IMR-90 (cell line): Measurements from ENCODE around the gene TSPAN4. TPM values are rescaled to one million over a fixed set of nuclear protein-coding genes. Genes with fewer than 3 reads are reported as not detected.

Experiments
- ATAC-seq: fragments of 200-7000 bp; cut with Tn5 transposase; 2 replicates; pipeline ENCODE4 v1.9.1; 2020; ENCODE audit warnings: low read depth, mild to moderate bottlenecking, moderate library complexity
- BruUV-seq: library from RNA; stranded (reverse); fragments of 400-500 nt; replicated peaks from 2 replicates; lab custom pipeline; 2021; lab: Mats Ljungman, UMichigan
- CTCF ChIA-PET: fragments of 300-600 bp; formaldehyde crosslinking; extraction: SDS; loops from one replicate; lab custom pipeline; 2021; ENCODE audit warnings: antibody characterized with exemption; lab: Yijun Ruan, JAX
- POLR2A ChIA-PET: fragments of 300-600 bp; sonication (Branson Sonifier 250); formaldehyde crosslinking; loops from one replicate; lab custom pipeline; 2022; ENCODE audit warnings: antibody characterized with exemption; ENCODE audit not compliant: unreplicated experiment; lab: Charles Lee
- DNase-seq: peaks from one replicate; pipeline ENCODE4 v3.0.0; 2013
- H2AFZ ChIP-seq: replicated peaks from 2 replicates; pipeline ENCODE3; 2013; ENCODE audit warnings: low read length, mild to moderate bottlenecking; ENCODE audit not compliant: poor library complexity
- H2AK5ac ChIP-seq: 2 replicates; pipeline ENCODE4 v1.6.1; 2013; ENCODE audit warnings: low read depth, low read length, inconsistent platforms
- H2AK9ac ChIP-seq: replicated peaks from 2 replicates; pipeline ENCODE3; 2013; ENCODE audit warnings: mild to moderate bottlenecking, low read depth, low read length, moderate library complexity; ENCODE audit not compliant: poor library complexity
- H2BK120ac ChIP-seq: 2 replicates; pipeline ENCODE4 v1.6.1; 2013; ENCODE audit warnings: low read depth, low read length, inconsistent platforms
- H2BK15ac ChIP-seq: 3 replicates; pipeline ENCODE4 v1.6.1; 2013; ENCODE audit warnings: low read depth, low read length, inconsistent platforms
- H2BK20ac ChIP-seq: 2 replicates; pipeline ENCODE4 v1.6.1; 2013; ENCODE audit warnings: low read depth, mild to moderate bottlenecking, inconsistent platforms, low read length, moderate library complexity
- H2BK5ac ChIP-seq: 2 replicates; pipeline ENCODE4 v1.6.1; 2013; ENCODE audit warnings: mild to moderate bottlenecking, low read depth, low read length, inconsistent platforms; ENCODE audit not compliant: poor library complexity, severe bottlenecking
- H3K14ac ChIP-seq: replicated peaks from 2 replicates; pipeline ENCODE4 v1.6.1; 2013; ENCODE audit warnings: low read depth, low read length, inconsistent platforms
- H3K18ac ChIP-seq: 2 replicates; pipeline ENCODE4 v1.6.1; 2013; ENCODE audit warnings: low read depth, low read length, control low read depth
- H3K23ac ChIP-seq: 2 replicates; pipeline ENCODE4 v1.6.1; 2013; ENCODE audit warnings: low read depth, low read length, inconsistent platforms
- H3K27ac ChIP-seq: 2 replicates; pipeline ENCODE4 v1.5.1; 2013; ENCODE audit warnings: mild to moderate bottlenecking, control low read depth, low read length; ENCODE audit not compliant: insufficient read depth
- H3K27me3 ChIP-seq: 2 replicates; pipeline ENCODE4 v1.6.1; 2013; ENCODE audit warnings: low read length; ENCODE audit not compliant: control insufficient read depth, insufficient read depth
- H3K36me3 ChIP-seq: 2 replicates; pipeline ENCODE4 v1.6.1; 2013; ENCODE audit warnings: low read length, mixed read lengths; ENCODE audit not compliant: control insufficient read depth, insufficient read depth
- H3K4ac ChIP-seq: 2 replicates; pipeline ENCODE4 v1.6.1; 2013; ENCODE audit warnings: low read depth, low read length, inconsistent platforms
- H3K4me1 ChIP-seq: 2 replicates; pipeline ENCODE4 v1.6.1; 2013; ENCODE audit warnings: low read length, mixed read lengths; ENCODE audit not compliant: control insufficient read depth, insufficient read depth
- H3K4me2 ChIP-seq: 2 replicates; pipeline ENCODE4 v1.6.1; 2013; ENCODE audit warnings: low read depth, mild to moderate bottlenecking, control low read depth, low read length, moderate library complexity
- H3K4me3 ChIP-seq: 2 replicates; pipeline ENCODE4 v1.5.1; 2013; ENCODE audit warnings: low read depth, mild to moderate bottlenecking, control low read depth, low read length, moderate library complexity; ENCODE audit not compliant: insufficient read depth
- H3K56ac ChIP-seq: 2 replicates; pipeline ENCODE4 v1.6.1; 2013; ENCODE audit warnings: low read length, inconsistent platforms; ENCODE audit not compliant: insufficient read depth; ENCODE audit errors: extremely low read depth
- H3K79me1 ChIP-seq, 2 experiments: 2 replicates each; pipeline ENCODE4 v1.6.1; 2013; ENCODE audit warnings: low read length in 2 of 2, inconsistent platforms in 1 of 2, low read depth in 1 of 2
- H3K9ac ChIP-seq: 2 replicates; pipeline ENCODE4 v1.6.1; 2013; ENCODE audit warnings: low read depth, low read length, control low read depth
- H3K9me1 ChIP-seq: 2 replicates; pipeline ENCODE4 v1.6.1; 2013; ENCODE audit warnings: low read length, inconsistent platforms; ENCODE audit not compliant: insufficient read depth
- H3K9me3 ChIP-seq: 2 replicates; pipeline ENCODE4 v1.6.1; 2013; ENCODE audit warnings: low read length; ENCODE audit not compliant: control insufficient read depth, insufficient read depth
- H4K20me1 ChIP-seq: 2 replicates; pipeline ENCODE4 v1.6.1; 2013; ENCODE audit warnings: low read length, inconsistent platforms; ENCODE audit not compliant: insufficient read depth
- H4K5ac ChIP-seq: 2 replicates; pipeline ENCODE4 v1.6.1; 2013; ENCODE audit warnings: mild to moderate bottlenecking, low read depth, low read length, control low read depth
- H4K8ac ChIP-seq, 2 experiments: 2 replicates each; pipeline ENCODE4 v1.6.1; 2013; ENCODE audit warnings: low read depth in 2 of 2, low read length in 2 of 2, control low read depth in 1 of 2, inconsistent platforms in 1 of 2
- H4K91ac ChIP-seq: 2 replicates; pipeline ENCODE4 v1.6.1; 2013; ENCODE audit warnings: low read depth, low read length, inconsistent platforms; ENCODE audit not compliant: insufficient read depth
- BHLHE40 ChIP-seq: fragments of 150-350 bp; IDR thresholded peaks from 2 replicates; pipeline ENCODE4 v1.6.1; 2016; ENCODE audit warnings: mild to moderate bottlenecking, low read depth, low read length
- CEBPB ChIP-seq: IDR thresholded peaks from 2 replicates; pipeline ENCODE4 v1.6.1; 2012; ENCODE audit warnings: low read depth, low read length, improper control_type of control experiment
- CTCF ChIP-seq: conservative IDR thresholded peaks from 2 replicates; pipeline ENCODE4 v1.5.1; 2012; ENCODE audit warnings: mild to moderate bottlenecking, low read depth, low read length, improper control_type of control experiment
- MXI1 ChIP-seq: IDR thresholded peaks from 2 replicates; pipeline ENCODE4 v1.6.1; 2012; ENCODE audit warnings: low read depth, mild to moderate bottlenecking, low read length, moderate library complexity, borderline replicate concordance
- RAD21 ChIP-seq: IDR thresholded peaks from 2 replicates; pipeline ENCODE4 v1.6.1; 2012; ENCODE audit warnings: low read length, improper control_type of control experiment
- RCOR1 ChIP-seq: IDR thresholded peaks from 2 replicates; pipeline ENCODE4 v1.6.1; 2012; ENCODE audit warnings: mild to moderate bottlenecking, low read length, improper control_type of control experiment; ENCODE audit not compliant: insufficient replicate concordance
- WGBS, 2 experiments: methylation state at CpG; one replicate each; pipeline versions ENCODE4 v1.1.5 to v1.1.7; 2013; ENCODE audit warnings: missing lambda C conversion rate in 2 of 2; ENCODE audit not compliant: insufficient read length in 1 of 2; ENCODE audit errors: extremely low coverage in 2 of 2; 5-methylcytosine and 5-hydroxymethylcytosine counted together
- dilution Hi-C: fragments of 300-500 bp; cut with HindIII; formaldehyde crosslinking; loops from one replicate; pipeline ENCODE4 v1.14.3; 2018; ENCODE audit warnings: low sequenced_read_pairs; ENCODE audit not compliant: unreplicated experiment
- in situ Hi-C: fragments of 300-500 bp; cut with MboI; formaldehyde crosslinking; loops from 3 replicates; pipeline ENCODE4 v1.14.3; 2019; ENCODE audit warnings: low sequenced_read_pairs, inconsistent platforms, mixed read lengths
- intact Hi-C: fragments of 100-400 bp; cut with micrococcal nuclease; formaldehyde crosslinking; loops from 2 replicates; pipeline ENCODE4 v1.10.0; 2022
- polyA plus RNA-seq, 3 experiments: library from polyadenylated mRNA; depleted of rRNA; stranded (reverse); fragments of >200 nt; gene quantifications; 2 replicates each; pipeline ENCODE4 v1.2.3, GENCODE V29; 2012; ENCODE audit warnings: low replicate concordance in 1 of 3
- total RNA-seq: library from RNA; depleted of rRNA; stranded (reverse); fragments of >200 nt; gene quantifications from 2 replicates; pipeline ENCODE4 v1.2.3, GENCODE V29; 2012
- TF ChIP-seq, protein P1 (sequence below): fragments of 150-350 bp; IDR thresholded peaks from 2 replicates; pipeline ENCODE4 v1.6.1; 2017; ENCODE audit warnings: mild to moderate bottlenecking, antibody characterized with exemption, low read length, low read depth
- TF ChIP-seq, protein P2 (sequence below): fragments of 150-350 bp; IDR thresholded peaks from 2 replicates; pipeline ENCODE4 v1.6.1; 2016; ENCODE audit warnings: low read depth, mild to moderate bottlenecking, low read length, moderate library complexity, borderline replicate concordance

The TSPAN4 gene
- total and polyA plus RNA-seq, 2 of the 4 experiments (the other 2 are of a cell fraction), result 161 to 293 TPM

- dilution Hi-C loops (no loop called here), in situ Hi-C loops (no loop called here), intact Hi-C loops (no loop called here)
- peaks cover 20% of the 10 kb centered on the region for H3K4me1 ChIP-seq
- no peak overlapping the region for H3K4me3 ChIP-seq
- no peak overlapping the region for H4K8ac ChIP-seq
- H3K23ac ChIP-seq, result no peak overlapping the region
- TF ChIP-seq BHLHE40 (no peak), RCOR1 (no peak), CTCF (no peak), RAD21 (no peak), CEBPB (no peak), MXI1 (no peak)
- TF ChIP-seq, protein P1, sequence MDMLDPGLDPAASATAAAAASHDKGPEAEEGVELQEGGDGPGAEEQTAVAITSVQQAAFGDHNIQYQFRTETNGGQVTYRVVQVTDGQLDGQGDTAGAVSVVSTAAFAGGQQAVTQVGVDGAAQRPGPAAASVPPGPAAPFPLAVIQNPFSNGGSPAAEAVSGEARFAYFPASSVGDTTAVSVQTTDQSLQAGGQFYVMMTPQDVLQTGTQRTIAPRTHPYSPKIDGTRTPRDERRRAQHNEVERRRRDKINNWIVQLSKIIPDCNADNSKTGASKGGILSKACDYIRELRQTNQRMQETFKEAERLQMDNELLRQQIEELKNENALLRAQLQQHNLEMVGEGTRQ, result no peak
- TF ChIP-seq, protein P2, sequence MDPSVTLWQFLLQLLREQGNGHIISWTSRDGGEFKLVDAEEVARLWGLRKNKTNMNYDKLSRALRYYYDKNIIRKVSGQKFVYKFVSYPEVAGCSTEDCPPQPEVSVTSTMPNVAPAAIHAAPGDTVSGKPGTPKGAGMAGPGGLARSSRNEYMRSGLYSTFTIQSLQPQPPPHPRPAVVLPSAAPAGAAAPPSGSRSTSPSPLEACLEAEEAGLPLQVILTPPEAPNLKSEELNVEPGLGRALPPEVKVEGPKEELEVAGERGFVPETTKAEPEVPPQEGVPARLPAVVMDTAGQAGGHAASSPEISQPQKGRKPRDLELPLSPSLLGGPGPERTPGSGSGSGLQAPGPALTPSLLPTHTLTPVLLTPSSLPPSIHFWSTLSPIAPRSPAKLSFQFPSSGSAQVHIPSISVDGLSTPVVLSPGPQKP, result no peak
- peaks cover 18 to 87% of the 10 kb centered on the region in 2 experiments for H3K79me1 ChIP-seq
- CTCF ChIA-PET, result no interaction called here
- no peak for DNase-seq
- no peak overlapping the region for H3K56ac ChIP-seq
- WGBS, 2 experiments, result 89% methylated on average over 5 of the region's 7 CpGs; no CpG with 5 or more reads in 1 of the 2 experiments
- no TSS peak for BruUV-seq
- H3K9me3 ChIP-seq, result no peaks in the 10 kb centered on the region
- no peak overlapping the region for H4K5ac ChIP-seq
- peaks cover 80% of the 10 kb centered on the region for H4K20me1 ChIP-seq
- no peak overlapping the region for H2BK120ac ChIP-seq
- no peaks in the 10 kb centered on the region for H3K9me1 ChIP-seq
- H2AK9ac ChIP-seq, result no peak overlapping the region
- H2BK15ac ChIP-seq, result no peak overlapping the region
- POLR2A ChIA-PET, result no interaction called here
- H3K18ac ChIP-seq, result no peak overlapping the region
- H3K36me3 ChIP-seq, result peaks cover 20% of the 10 kb centered on the region
- no peak for ATAC-seq
- H2AK5ac ChIP-seq, result no peak overlapping the region
- H2BK20ac ChIP-seq, result no peak overlapping the region
- no peak overlapping the region for H2BK5ac ChIP-seq
- H3K27ac ChIP-seq, result no peak overlapping the region
- H3K9ac ChIP-seq, result no peak overlapping the region
- no peaks in the 10 kb centered on the region for H3K27me3 ChIP-seq
- H4K91ac ChIP-seq, result no peak overlapping the region
- H3K4ac ChIP-seq, result no peak overlapping the region
- no peak overlapping the region for H2AFZ ChIP-seq
- H3K4me2 ChIP-seq, result no peak overlapping the region
- no peak overlapping the region for H3K14ac ChIP-seq
Observed at GRCh38 chr11:855330-855674, 12.7 kb downstream of the TSPAN4 start.
